MM.1S (cell line): ENCODE results near the gene PRKCA.

Source experiments
- CTCF ChIP-seq: fragments of 300-600 bp; sonication (generic); IDR thresholded peaks from 2 replicates; pipeline ENCODE4 v1.5.1; 2016; ENCODE audit warnings: antibody characterized with exemption, low read length, mixed read lengths
- EZH2 ChIP-seq: fragments of 300-600 bp; sonication (generic); optimal IDR thresholded peaks from 2 replicates; pipeline ENCODE3; 2017; ENCODE audit warnings: low read depth, mild to moderate bottlenecking, antibody characterized with exemption, low read length, mixed read lengths
- EZH2phosphoT487 ChIP-seq: fragments of 300-600 bp; sonication (generic); IDR thresholded peaks from 2 replicates; pipeline ENCODE4 v1.6.1; 2018; ENCODE audit warnings: antibody characterized with exemption, low read length

- TF ChIP-seq CTCF (no peak), EZH2 (no peak), EZH2phosphoT487 (no peak)
Measured at GRCh38 chr17:66492561-66493005, 190.2 kb downstream of the PRKCA start.
